A673 (cell line): ENCODE results near the gene TRIM71. TPM values are rescaled to one million over a fixed set of nuclear protein-coding genes. Genes with fewer than 3 reads are reported as not detected.

Experiments used
- BruUV-seq: library from RNA; stranded (reverse); fragments of 400-500 nt; replicated peaks from 2 replicates; lab custom pipeline; 2021; lab: Mats Ljungman, UMichigan
- CTCF ChIA-PET: fragments of 300-600 bp; sonication (Branson Sonifier 250); formaldehyde crosslinking; loops from one replicate; lab custom pipeline; 2022; ENCODE audit warnings: antibody characterized with exemption; lab: Charles Lee
- POLR2A ChIA-PET: fragments of 300-600 bp; sonication (Branson Sonifier 250); formaldehyde crosslinking; loops from one replicate; lab custom pipeline; 2022; ENCODE audit warnings: antibody characterized with exemption; ENCODE audit not compliant: low non-redundant PET; lab: Charles Lee
- DNase-seq: peaks from one replicate; pipeline ENCODE4 v3.0.0-alpha.2; 2015; ENCODE audit warnings: low spot score
- H3K27ac ChIP-seq: fragments of 200-600 bp; sonication (generic); 2 replicates; pipeline ENCODE4 v1.5.1; 2016; ENCODE audit warnings: mixed run types, low read depth, mild to moderate bottlenecking, mixed read lengths, antibody characterized with exemption, low read length; ENCODE audit not compliant: poor library complexity, severe bottlenecking
- H3K27me3 ChIP-seq: fragments of 200-600 bp; sonication (generic); replicated peaks from 2 replicates; pipeline ENCODE4 v1.6.1; 2017; ENCODE audit warnings: mixed run types, low read depth, mild to moderate bottlenecking, mixed read lengths, antibody characterized with exemption, low read length; ENCODE audit not compliant: insufficient read depth, poor library complexity
- H3K36me3 ChIP-seq: fragments of 200-600 bp; sonication (generic); 2 replicates; pipeline ENCODE4 v1.6.1; 2016; ENCODE audit warnings: mixed run types, mild to moderate bottlenecking, mixed read lengths, antibody characterized with exemption, low read length; ENCODE audit not compliant: insufficient read depth, poor library complexity, severe bottlenecking
- H3K4me1 ChIP-seq: fragments of 200-600 bp; sonication (generic); 2 replicates; pipeline ENCODE4 v1.6.1; 2017; ENCODE audit warnings: mixed run types, mild to moderate bottlenecking, mixed read lengths, antibody characterized with exemption, low read length; ENCODE audit not compliant: insufficient read depth, poor library complexity, severe bottlenecking
- H3K4me3 ChIP-seq: fragments of 200-600 bp; sonication (generic); 2 replicates; pipeline ENCODE4 v1.5.1; 2016; ENCODE audit warnings: low read depth, mixed run types, mild to moderate bottlenecking, mixed read lengths, low read length; ENCODE audit not compliant: poor library complexity, severe bottlenecking
- H3K9me3 ChIP-seq: fragments of 200-600 bp; sonication (generic); 2 replicates; pipeline ENCODE4 v1.6.1; 2016; ENCODE audit warnings: mixed run types, low read depth, mild to moderate bottlenecking, mixed read lengths, antibody characterized with exemption, low read length; ENCODE audit not compliant: poor library complexity, severe bottlenecking
- EZH2 ChIP-seq: fragments of 200-600 bp; sonication (generic); IDR thresholded peaks from 2 replicates; pipeline ENCODE4 v1.6.1; 2017; ENCODE audit warnings: borderline replicate concordance, low read depth, mild to moderate bottlenecking, mixed read lengths, antibody characterized with exemption, low read length; ENCODE audit not compliant: poor library complexity, severe bottlenecking
- intact Hi-C: fragments of 100-400 bp; cut with micrococcal nuclease; formaldehyde crosslinking; loops from one replicate; pipeline ENCODE4 v1.10.0; 2022; ENCODE audit not compliant: unreplicated experiment
- total RNA-seq: library from RNA; stranded (reverse); gene quantifications from 2 replicates; pipeline ENCODE4 v1.2.3, GENCODE V29; 2021
- TF ChIP-seq, protein P1 (sequence below): fragments of 300-800, 200-600 bp; sonication (generic); conservative IDR thresholded peaks from 2 replicates; pipeline ENCODE4 v1.5.1; 2017; ENCODE audit warnings: low read depth, mild to moderate bottlenecking, antibody characterized with exemption, low read length, moderate library complexity, mixed read lengths

Gene TRIM71
- total RNA-seq, 1 experiment from 2014 or later = 0.30 TPM

DNA sequence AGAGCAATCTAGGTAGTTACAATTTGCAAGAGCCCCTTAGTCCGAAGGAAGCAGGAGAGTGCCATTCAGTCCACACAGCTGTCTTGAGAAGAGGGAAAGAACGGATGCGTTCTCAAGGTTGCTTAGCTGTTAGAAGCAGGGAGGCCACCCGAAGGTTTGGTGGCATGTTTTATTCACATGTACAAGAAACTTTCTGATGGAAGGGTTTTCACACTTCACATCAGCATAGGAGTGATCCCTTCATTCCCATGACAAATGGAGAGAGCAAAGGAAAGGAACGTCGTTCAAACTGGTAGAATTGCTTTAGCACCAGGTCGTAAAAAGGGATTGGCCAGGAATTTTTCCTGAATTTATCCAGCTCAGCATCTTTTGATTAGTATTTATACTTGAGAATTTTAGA is 53.5 kb downstream of the TRIM71 start:
- no peak for TF ChIP-seq EZH2
- TF ChIP-seq, protein P1, sequence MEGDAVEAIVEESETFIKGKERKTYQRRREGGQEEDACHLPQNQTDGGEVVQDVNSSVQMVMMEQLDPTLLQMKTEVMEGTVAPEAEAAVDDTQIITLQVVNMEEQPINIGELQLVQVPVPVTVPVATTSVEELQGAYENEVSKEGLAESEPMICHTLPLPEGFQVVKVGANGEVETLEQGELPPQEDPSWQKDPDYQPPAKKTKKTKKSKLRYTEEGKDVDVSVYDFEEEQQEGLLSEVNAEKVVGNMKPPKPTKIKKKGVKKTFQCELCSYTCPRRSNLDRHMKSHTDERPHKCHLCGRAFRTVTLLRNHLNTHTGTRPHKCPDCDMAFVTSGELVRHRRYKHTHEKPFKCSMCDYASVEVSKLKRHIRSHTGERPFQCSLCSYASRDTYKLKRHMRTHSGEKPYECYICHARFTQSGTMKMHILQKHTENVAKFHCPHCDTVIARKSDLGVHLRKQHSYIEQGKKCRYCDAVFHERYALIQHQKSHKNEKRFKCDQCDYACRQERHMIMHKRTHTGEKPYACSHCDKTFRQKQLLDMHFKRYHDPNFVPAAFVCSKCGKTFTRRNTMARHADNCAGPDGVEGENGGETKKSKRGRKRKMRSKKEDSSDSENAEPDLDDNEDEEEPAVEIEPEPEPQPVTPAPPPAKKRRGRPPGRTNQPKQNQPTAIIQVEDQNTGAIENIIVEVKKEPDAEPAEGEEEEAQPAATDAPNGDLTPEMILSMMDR = no peak
- intact Hi-C loops = no loop called here
- no peaks in the 10 kb centered on the region for H3K9me3 ChIP-seq
- H3K27me3 ChIP-seq = no peaks in the 10 kb centered on the region
- BruUV-seq = no TSS peak
- DNase-seq = no peak
- ChIA-PET CTCF (no interaction called here), POLR2A (no interaction called here)
- H3K4me1 ChIP-seq = no peaks in the 10 kb centered on the region
- no peaks in the 10 kb centered on the region for H3K36me3 ChIP-seq
- no peak overlapping the region for H3K4me3 ChIP-seq
- H3K27ac ChIP-seq = no peak overlapping the region

DNA sequence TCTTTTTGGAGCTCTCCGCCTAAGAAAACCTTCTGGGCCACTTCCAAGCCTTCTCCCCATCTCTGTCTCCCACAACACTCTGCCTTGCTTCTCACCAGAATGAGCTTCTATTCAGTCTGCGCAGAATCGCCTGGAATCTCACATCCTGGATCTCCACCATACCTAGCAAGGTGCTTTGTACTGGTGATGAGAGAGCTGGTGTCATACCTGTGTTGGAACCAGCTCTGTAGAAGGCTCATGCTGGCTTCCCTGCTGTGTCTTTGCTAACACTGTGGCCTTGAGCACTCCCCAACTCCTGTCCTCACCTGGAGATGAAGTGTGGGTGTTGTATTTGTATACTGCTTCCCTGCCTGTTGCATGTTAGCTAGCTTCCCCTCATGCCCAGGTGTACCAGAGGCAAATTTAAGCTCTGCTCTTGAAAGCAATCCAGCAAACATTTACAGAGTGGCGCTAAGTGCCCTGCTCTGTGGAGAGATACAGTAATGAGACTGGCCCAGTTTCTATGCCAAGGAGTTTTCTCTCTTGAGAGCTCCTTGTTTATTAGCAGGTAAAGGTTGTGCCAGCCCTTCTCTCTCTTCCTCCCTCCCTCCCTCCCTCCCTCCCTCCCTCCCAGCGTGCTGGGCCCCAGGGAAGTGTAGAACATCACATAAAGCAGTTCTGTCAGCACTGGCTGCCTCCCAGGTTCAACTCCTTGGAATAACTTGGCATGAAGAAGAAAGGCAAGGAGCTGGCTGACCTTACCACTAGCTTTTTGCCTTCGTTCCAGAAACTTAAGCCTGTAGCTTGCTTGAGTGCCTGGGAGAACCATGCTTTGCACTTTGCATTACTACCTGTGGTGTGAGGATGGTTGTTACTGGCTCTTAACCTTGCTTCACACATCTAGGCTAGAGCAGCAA is 54.9 kb downstream of the TRIM71 start:
- DNase-seq = no peak
- ChIA-PET CTCF (no interaction called here), POLR2A (interaction anchor here (0.6 kb wide), 1 partner anchor 812 kb away, joined by 3 read pairs; no protein-coding TSS in a partner anchor)
- Histone ChIP-seq H3K36me3 (no peaks in the 10 kb centered on the region), H3K4me1 (no peaks in the 10 kb centered on the region), H3K9me3 (no peaks in the 10 kb centered on the region), H3K27me3 (no peaks in the 10 kb centered on the region), H3K27ac (no peak overlapping the region), H3K4me3 (no peak overlapping the region)
- intact Hi-C loops = no loop called here
- TF ChIP-seq, protein P1 = no peak
- TF ChIP-seq EZH2 = no peak
- no TSS peak for BruUV-seq

DNA sequence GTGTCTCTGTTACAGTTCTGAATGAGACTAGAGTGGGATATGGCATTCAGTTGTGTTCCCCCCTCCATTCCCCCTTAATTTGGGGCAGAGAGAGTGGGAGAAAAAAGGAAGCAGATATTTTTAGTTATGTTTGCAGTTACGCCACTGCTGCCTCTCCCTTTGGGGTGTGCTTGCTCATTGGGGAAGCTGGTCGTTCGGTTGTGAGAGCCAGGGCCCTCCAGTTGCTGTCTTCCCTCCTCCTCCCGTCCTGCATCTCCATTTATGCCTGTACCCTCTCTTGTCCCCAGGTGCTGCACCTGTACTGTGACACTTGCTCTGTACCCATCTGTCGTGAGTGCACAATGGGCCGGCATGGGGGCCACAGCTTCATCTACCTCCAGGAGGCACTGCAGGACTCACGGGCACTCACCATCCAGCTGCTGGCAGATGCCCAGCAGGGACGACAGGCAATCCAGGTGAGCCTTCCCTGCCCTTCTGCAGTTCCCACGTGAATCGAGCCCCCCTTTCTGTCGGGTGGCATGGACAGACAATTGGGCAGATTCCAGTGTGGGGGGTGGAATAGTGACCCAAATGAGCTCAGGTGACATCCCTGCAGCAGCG is 55.8 kb downstream of the TRIM71 start:
- POLR2A ChIA-PET = no interaction called here
- intact Hi-C loops = no loop called here
- Histone ChIP-seq H3K36me3 (no peaks in the 10 kb centered on the region), H3K27me3 (no peaks in the 10 kb centered on the region), H3K27ac (no peak overlapping the region), H3K4me1 (no peaks in the 10 kb centered on the region), H3K9me3 (no peaks in the 10 kb centered on the region), H3K4me3 (no peak overlapping the region)
- TF ChIP-seq, protein P1 = no peak
- TF ChIP-seq EZH2 = no peak
- no TSS peak for BruUV-seq
- CTCF ChIA-PET = no interaction called here
- DNase-seq = no peak
